Thyroid gland (tissue), 4 donors: Measurements from ENCODE around the gene SEC16B. TPM values are rescaled to one million over a fixed set of nuclear protein-coding genes. Genes with fewer than 3 reads are reported as not detected.

Source experiments
- DNase-seq, 2 donors: peaks; one replicate each; pipeline ENCODE4 v3.0.0-alpha.2; 2019
- H3K27ac ChIP-seq, 3 donors: fragments of 200-600 bp; sonication (generic); 1 replicate in 2 of 3; 2 replicates in 1 of 3; pipeline ENCODE4 v1.5.1; 2016 to 2019; ENCODE audit warnings: mild to moderate bottlenecking in 1 of 3, moderate library complexity in 1 of 3
- H3K27me3 ChIP-seq: fragments of 200-600 bp; sonication (generic); one replicate; pipeline ENCODE4 v1.5.1; 2019
- H3K36me3 ChIP-seq, 2 donors: fragments of 200-600 bp; sonication (generic); one replicate each; pipeline ENCODE4 v1.5.1; 2016 to 2019
- H3K4me1 ChIP-seq, 2 donors: fragments of 200-600 bp; sonication (generic); one replicate each; pipeline ENCODE4 v1.5.1; 2017 to 2019
- H3K4me3 ChIP-seq, 3 donors: fragments of 200-600 bp; sonication (generic); replicated peaks in 1 of 3; 1 replicate in 2 of 3; 2 replicates in 1 of 3; pipeline ENCODE4 v1.5.1; 2016; ENCODE audit warnings: mild to moderate bottlenecking in 1 of 3
- H3K9me3 ChIP-seq: fragments of 200-600 bp; sonication (generic); one replicate; pipeline ENCODE4 v1.5.1; 2017
- CTCF ChIP-seq, 6 experiments: fragments of 200-600 bp in 3 of 6; fragments of 450-650 bp in 3 of 6; sonication (generic) in 3 of 6; IDR thresholded peaks; one replicate each; pipeline ENCODE4 v1.5.1; 2016 to 2019; ENCODE audit warnings: antibody characterized with exemption in 6 of 6, mild to moderate bottlenecking in 2 of 6, inconsistent platforms in 1 of 6, moderate library complexity in 1 of 6
- POLR2A ChIP-seq, 2 donors: fragments of 450-650 bp; IDR thresholded peaks; one replicate each; pipeline ENCODE4 v1.6.1; 2017; ENCODE audit warnings: antibody characterized with exemption in 2 of 2, mild to moderate bottlenecking in 2 of 2, moderate library complexity in 1 of 2
- WGBS, 2 donors: methylation state at CpG; one replicate each; pipeline ENCODE4 v1.1.5; 2017; 5-methylcytosine and 5-hydroxymethylcytosine counted together
- intact Hi-C: fragments of 100-400 bp; cut with DNase I; formaldehyde crosslinking; loops from one replicate; pipeline ENCODE4 v1.15.1; 2023
- total RNA-seq, 4 donors: library from RNA; depleted of rRNA; stranded (reverse); fragments of >200 nt; gene quantifications; one replicate each; pipeline ENCODE4 v1.2.3, GENCODE V29; 2016

Gene SEC16B
- total RNA-seq, 4 donors from 2014 or later, result 3.8 to 12.8 (median 6.2) TPM

- WGBS, 2 donors, result 61 to 63% methylated on average over 5 of the region's 5 CpGs
- TF ChIP-seq POLR2A (IDR thresholded peaks at IDR 0.05), result no peak
- peak in 2 of 6 experiments; percentile 10 to 16 for TF ChIP-seq CTCF (IDR thresholded peaks at IDR 0.05)
- Histone ChIP-seq H3K9me3 (no peaks in the 10 kb centered on the region), H3K36me3 (peaks cover 3 to 15% of the 10 kb centered on the region in 2 donors), H3K4me1 (no peaks in the 10 kb centered on the region), H3K27ac (no peak overlapping the region), H3K4me3 (no peak overlapping the region), H3K27me3 (no peaks in the 10 kb centered on the region)
- intact Hi-C loops, result no loop called here
- no peak for DNase-seq
Measured at GRCh38 chr1:177959811-177960515, 9.9 kb downstream of the SEC16B start.

GRCh38 chr1:177958092-177958491, 11.8 kb downstream of the SEC16B start:
- Histone ChIP-seq H3K27me3 (no peaks in the 10 kb centered on the region), H3K4me3 (no peak overlapping the region), H3K9me3 (no peaks in the 10 kb centered on the region), H3K4me1 (no peaks in the 10 kb centered on the region), H3K27ac (no peak overlapping the region), H3K36me3 (peaks cover 0 to 7% of the 10 kb centered on the region in 2 donors)
- intact Hi-C loops, result no loop called here
- 83 to 97% methylated on average over 5 to 7 of the region's 7 CpGs for WGBS, 2 donors
- DNase-seq, result no peak
- TF ChIP-seq POLR2A (IDR thresholded peaks at IDR 0.05), result no peak
- TF ChIP-seq CTCF (IDR thresholded peaks at IDR 0.05), result no peak

GRCh38 chr1:177954076-177954475, 15.8 kb downstream of the SEC16B start:
- intact Hi-C loops, result no loop called here
- TF ChIP-seq CTCF (IDR thresholded peaks at IDR 0.05) (no peak), POLR2A (IDR thresholded peaks at IDR 0.05) (no peak)

GRCh38 chr1:177953549-177953948, 16.3 kb downstream of the SEC16B start:
- Histone ChIP-seq H3K4me3 (no peak overlapping the region), H3K27ac (no peak overlapping the region), H3K9me3 (no peaks in the 10 kb centered on the region), H3K27me3 (no peaks in the 10 kb centered on the region), H3K36me3 (no peaks in the 10 kb centered on the region), H3K4me1 (no peaks in the 10 kb centered on the region)
- TF ChIP-seq POLR2A (IDR thresholded peaks at IDR 0.05) (no peak), CTCF (IDR thresholded peaks at IDR 0.05) (no peak)
- no peak for DNase-seq
- intact Hi-C loops, result no loop called here
- 92 to 97% methylated on average over 6 of the region's 6 CpGs for WGBS, 2 donors

More at GRCh38 chr1:177954076-177954475, 15.8 kb downstream of the SEC16B start:
- no peaks in the 10 kb centered on the region for H3K36me3 ChIP-seq
- H3K4me3 ChIP-seq, result no peak overlapping the region
- WGBS, 2 donors, result 72 to 77% methylated on average over 2 of the region's 2 CpGs
- no peaks in the 10 kb centered on the region for H3K4me1 ChIP-seq
- H3K27me3 ChIP-seq, result no peaks in the 10 kb centered on the region
- no peak overlapping the region for H3K27ac ChIP-seq
- no peaks in the 10 kb centered on the region for H3K9me3 ChIP-seq
- DNase-seq, result no peak

- Histone ChIP-seq H3K4me3 (no peak overlapping the region), H3K27ac (no peak overlapping the region), H3K27me3 (no peaks in the 10 kb centered on the region), H3K4me1 (no peaks in the 10 kb centered on the region), H3K9me3 (no peaks in the 10 kb centered on the region), H3K36me3 (no peaks in the 10 kb centered on the region)
- DNase-seq, result no peak
- 91 to 94% methylated on average over 9 of the region's 9 CpGs for WGBS, 2 donors
- no peak for TF ChIP-seq CTCF (IDR thresholded peaks at IDR 0.05)
- no peak for TF ChIP-seq POLR2A (IDR thresholded peaks at IDR 0.05)
- intact Hi-C loops, result no loop called here
Measured at GRCh38 chr1:177952691-177953090, 17.2 kb downstream of the SEC16B start.
